HG03457 (cell line): ENCODE measurements around the gene RGPD3.

Experiments
- ATAC-seq: cut with Tn5 transposase; IDR thresholded peaks from one replicate; pipeline ENCODE4 v1.9.1; 2021; ENCODE audit warnings: moderate number of reproducible peaks; ENCODE audit not compliant: unreplicated experiment

Gene RGPD3

DNA sequence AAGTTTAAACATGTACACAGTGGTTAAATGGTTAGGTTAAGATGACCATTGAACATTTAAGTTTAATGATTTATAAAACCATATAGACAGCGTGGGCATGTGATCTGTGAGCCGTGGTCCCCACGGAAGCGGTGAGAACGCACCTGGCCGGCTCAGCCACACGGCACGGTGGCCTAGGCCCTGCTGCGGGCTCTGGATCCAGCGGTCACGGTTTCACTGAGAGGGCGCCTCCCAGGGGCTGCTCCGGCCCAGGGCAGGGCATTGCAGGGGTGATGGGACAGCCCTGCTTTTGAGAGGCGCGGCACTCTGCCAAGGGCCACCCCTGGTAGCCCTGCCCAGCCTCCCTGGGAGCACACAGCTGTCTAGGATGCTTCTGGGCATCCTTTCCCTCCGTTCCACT lies 124.9 kb downstream of the RGPD3 start:
- no peak for ATAC-seq

DNA sequence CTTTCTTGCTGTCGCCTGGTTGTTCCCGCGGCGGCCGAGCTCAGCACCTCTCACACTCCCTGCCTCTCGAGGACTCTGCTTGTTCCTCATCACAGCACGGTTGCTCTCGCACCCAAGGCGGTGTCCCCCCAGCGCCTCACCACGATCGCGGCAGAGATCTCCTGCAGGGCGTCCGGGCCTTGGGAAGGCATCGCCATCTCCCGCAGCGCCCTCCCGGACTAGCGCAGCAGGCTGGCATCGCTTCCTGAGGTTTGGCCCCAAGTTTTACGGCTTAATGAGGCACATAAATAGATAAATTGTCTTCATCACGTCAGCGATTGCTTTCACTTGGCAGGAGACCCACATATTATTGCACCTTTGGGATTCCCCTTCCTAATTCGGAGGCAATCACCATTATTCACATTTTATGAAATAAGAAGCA lies 125.4 kb downstream of the RGPD3 start:
- no peak for ATAC-seq

DNA sequence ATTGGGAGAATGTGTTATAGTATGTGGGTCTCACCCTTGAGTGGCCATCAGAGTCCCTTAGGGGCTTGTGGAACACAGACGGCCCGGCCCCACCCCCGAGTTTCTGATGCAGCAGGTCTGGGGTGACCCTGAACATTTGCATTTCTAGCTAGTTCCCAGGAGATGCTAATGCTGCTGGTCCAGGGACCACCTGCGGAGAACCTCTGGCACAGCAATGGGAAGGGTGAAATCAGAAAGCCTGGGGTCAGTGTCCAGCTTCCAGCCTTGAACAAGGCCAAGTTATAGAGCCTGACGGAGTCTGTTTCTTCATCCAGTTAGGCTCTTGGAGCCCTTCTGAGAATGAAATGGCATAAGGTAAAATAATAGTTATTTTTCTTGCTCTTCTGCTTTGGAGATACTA lies 126.5 kb downstream of the RGPD3 start:
- ATAC-seq = no peak
